Activated naive CD8-positive, alpha-beta T cell treated with anti-CD3 and anti-CD28 coated beads, Interleukin-2, amount 50 U/mL, for 24 hours (primary cell): ENCODE results near the gene CCDC28A.

Experiments used
- ATAC-seq: fragments of 150-1000 bp; cut with Tn5 transposase; one replicate; pipeline ENCODE4 v1.10.0; 2021
- DNase-seq: peaks from one replicate; pipeline ENCODE4 v3.0.0; 2021
- H3K27ac Mint-ChIP-seq: one replicate; pipeline ENCODE4 v1.8.0; 2021; ENCODE audit warnings: mild to moderate bottlenecking, mixed read lengths
- H3K27me3 Mint-ChIP-seq: one replicate; pipeline ENCODE4 v1.8.0; 2021; ENCODE audit warnings: mixed read lengths
- H3K36me3 Mint-ChIP-seq: one replicate; pipeline ENCODE4 v1.8.0; 2021; ENCODE audit warnings: low read depth, mixed read lengths
- H3K4me1 Mint-ChIP-seq: one replicate; pipeline ENCODE4 v1.8.0; 2021; ENCODE audit warnings: mixed read lengths
- H3K4me3 Mint-ChIP-seq: one replicate; pipeline ENCODE4 v1.8.0; 2021; ENCODE audit warnings: mild to moderate bottlenecking, moderate library complexity, mixed read lengths
- H3K9me3 Mint-ChIP-seq: one replicate; pipeline ENCODE4 v1.8.0; 2021; ENCODE audit warnings: mixed read lengths

The CCDC28A gene

GRCh38 chr6:138774370-138774769, 801 bp downstream of the CCDC28A start:
- peak overlapping the region; percentile 99 for H3K27ac Mint-ChIP-seq
- H3K4me3 Mint-ChIP-seq = peak overlapping the region; percentile 97
- peaks cover 4% of the 10 kb centered on the region for H3K36me3 Mint-ChIP-seq
- no peaks in the 10 kb centered on the region for H3K27me3 Mint-ChIP-seq
- peaks cover 32% of the 10 kb centered on the region for H3K4me1 Mint-ChIP-seq
- DNase-seq (no peak), ATAC-seq (no peak)
- no peaks in the 10 kb centered on the region for H3K9me3 Mint-ChIP-seq

DNA sequence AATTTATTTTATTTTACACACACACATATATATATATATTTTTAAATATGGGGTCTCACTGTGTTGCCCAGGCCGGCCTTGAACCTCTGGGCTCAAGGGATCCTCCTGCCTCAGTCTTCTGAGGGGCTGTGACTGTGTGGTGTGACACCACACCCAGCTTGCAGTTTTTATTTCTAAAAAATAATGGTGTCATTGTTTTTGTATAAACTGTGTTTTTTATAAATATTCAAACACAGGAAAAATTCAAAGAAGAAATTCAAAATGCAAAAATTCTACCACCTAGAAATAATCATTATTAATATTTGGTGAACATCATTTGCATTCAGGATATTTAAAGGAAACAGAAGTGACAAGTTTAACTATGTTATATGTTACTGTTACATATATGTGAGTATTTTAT, 3.1 kb downstream of the CCDC28A start:
- Mint-ChIP-seq H3K27me3 (no peaks in the 10 kb centered on the region), H3K27ac (no peak overlapping the region), H3K9me3 (no peaks in the 10 kb centered on the region), H3K4me1 (peaks cover 27% of the 10 kb centered on the region), H3K36me3 (peaks cover 6% of the 10 kb centered on the region), H3K4me3 (no peak overlapping the region)
- ATAC-seq = no peak
- DNase-seq = no peak

GRCh38 chr6:138778331-138778730, 4.8 kb downstream of the CCDC28A start:
- no peaks in the 10 kb centered on the region for H3K9me3 Mint-ChIP-seq
- H3K27me3 Mint-ChIP-seq = no peaks in the 10 kb centered on the region
- no peak for DNase-seq
- no peak overlapping the region for H3K4me3 Mint-ChIP-seq
- H3K27ac Mint-ChIP-seq = no peak overlapping the region
- peaks cover 10% of the 10 kb centered on the region for H3K36me3 Mint-ChIP-seq
- ATAC-seq = no peak
- peaks cover 13% of the 10 kb centered on the region for H3K4me1 Mint-ChIP-seq

GRCh38 chr6:138782243-138782642, 8.7 kb downstream of the CCDC28A start:
- DNase-seq (no peak), ATAC-seq (no peak)
- Mint-ChIP-seq H3K9me3 (no peaks in the 10 kb centered on the region), H3K4me3 (no peak overlapping the region), H3K27me3 (no peaks in the 10 kb centered on the region), H3K36me3 (peaks cover 9% of the 10 kb centered on the region), H3K4me1 (peaks cover 5% of the 10 kb centered on the region), H3K27ac (peak overlapping the region; percentile 4)

- H3K36me3 Mint-ChIP-seq = peaks cover 10% of the 10 kb centered on the region
- no peaks in the 10 kb centered on the region for H3K27me3 Mint-ChIP-seq
- peaks cover 6% of the 10 kb centered on the region for H3K4me1 Mint-ChIP-seq
- ATAC-seq = no peak
- no peak overlapping the region for H3K27ac Mint-ChIP-seq
- H3K4me3 Mint-ChIP-seq = no peak overlapping the region
- no peak for DNase-seq
- no peaks in the 10 kb centered on the region for H3K9me3 Mint-ChIP-seq
These were observed 11.5 kb downstream of the CCDC28A start for GRCh38 chr6:138785079-138785478.

- Mint-ChIP-seq H3K4me1 (peaks cover 6% of the 10 kb centered on the region), H3K27me3 (no peaks in the 10 kb centered on the region), H3K9me3 (no peaks in the 10 kb centered on the region), H3K4me3 (no peak overlapping the region), H3K27ac (no peak overlapping the region), H3K36me3 (peaks cover 13% of the 10 kb centered on the region)
- ATAC-seq (no peak), DNase-seq (no peak)
These were observed 12.4 kb downstream of the CCDC28A start for GRCh38 chr6:138785980-138786379.

DNA sequence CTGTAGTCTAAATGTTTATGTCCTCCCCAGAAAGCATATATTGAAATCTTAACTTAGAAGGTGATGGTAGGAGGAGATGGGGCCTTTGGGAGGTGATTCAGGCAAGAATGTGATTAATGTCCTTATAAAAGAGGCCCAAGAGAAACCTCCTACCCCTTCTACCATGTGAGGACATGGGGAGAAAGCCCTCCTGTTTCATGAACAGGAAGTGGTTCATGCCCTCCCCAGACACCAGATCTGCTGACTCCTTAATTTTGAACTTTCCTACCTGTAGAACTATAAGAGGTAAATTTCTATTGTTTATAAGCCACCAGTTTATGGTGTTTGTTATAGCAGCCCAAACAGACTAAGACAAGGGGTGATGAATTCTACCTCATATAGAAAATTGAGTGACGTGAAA, 13.6 kb downstream of the CCDC28A start:
- H3K36me3 Mint-ChIP-seq = peaks cover 19% of the 10 kb centered on the region

DNA sequence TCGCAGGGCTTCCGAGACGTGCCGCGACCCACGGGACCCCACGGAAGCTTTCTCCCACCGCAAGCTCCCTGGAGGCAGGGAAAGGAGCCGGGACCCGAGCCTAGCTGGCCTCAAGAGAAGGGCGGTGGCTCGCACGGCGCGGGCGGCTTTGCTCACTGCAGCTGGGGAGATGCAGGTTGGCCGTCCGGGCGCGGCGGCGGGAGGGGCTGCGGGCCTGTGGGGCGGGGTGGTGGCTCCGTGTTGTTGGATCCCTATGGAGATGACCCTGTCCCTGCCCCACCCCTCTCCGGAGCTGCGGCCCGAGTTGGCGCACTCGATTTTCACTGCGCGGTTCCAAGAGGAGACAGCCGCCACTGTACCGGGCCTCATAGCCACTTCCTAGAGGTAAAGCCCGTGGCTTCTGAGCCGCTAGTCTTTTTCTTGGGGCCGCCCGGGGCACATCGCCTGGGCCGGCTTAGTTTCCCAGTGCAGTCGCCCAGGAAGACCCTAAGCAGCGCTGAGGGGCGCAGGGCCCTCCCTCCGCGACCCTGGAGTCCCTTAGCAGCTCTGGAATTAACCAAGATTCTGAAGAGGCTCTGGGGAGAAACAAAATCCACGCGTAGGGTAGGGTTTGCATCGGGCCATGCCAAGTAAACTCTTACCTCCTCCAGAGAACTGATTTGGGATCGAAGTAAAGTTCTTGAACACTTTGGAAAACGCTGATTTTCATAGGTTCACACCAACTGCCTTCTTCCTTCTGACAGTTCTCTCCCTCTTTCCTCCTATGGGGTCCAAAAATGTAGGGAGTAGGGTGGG, 22.4 kb downstream of the CCDC28A start, which contains the start of gene ECT2L:
TSS of gene ECT2L (plus strand) at position 279 of the 795 bp plus-strand sequence. CDS start 17,188 bp downstream, outside the sequence.
- no peak within 1 kb of the TSS for H3K4me3 Mint-ChIP-seq
- DNase-seq (no peak), ATAC-seq (peak; percentile 43)
- peaks cover 11% of the 10 kb centered on the region for H3K4me1 Mint-ChIP-seq
- no peak within 1 kb of the TSS for H3K27ac Mint-ChIP-seq
- peaks cover 17% of the 10 kb centered on the region for H3K36me3 Mint-ChIP-seq
- peaks cover 18% of the 10 kb centered on the region for H3K27me3 Mint-ChIP-seq
- H3K9me3 Mint-ChIP-seq = no peaks in the 10 kb centered on the region

More for the DNA sequence above, 13.6 kb downstream of the CCDC28A start:
- DNase-seq (no peak), ATAC-seq (no peak)
- Mint-ChIP-seq H3K9me3 (no peaks in the 10 kb centered on the region), H3K4me3 (no peak overlapping the region), H3K4me1 (peaks cover 6% of the 10 kb centered on the region), H3K27ac (peak overlapping the region; percentile 39), H3K27me3 (no peaks in the 10 kb centered on the region)

GRCh38 chr6:138796771-138797170, 23.2 kb downstream of the CCDC28A start:
- Mint-ChIP-seq H3K36me3 (peaks cover 12% of the 10 kb centered on the region), H3K27ac (no peak overlapping the region), H3K4me3 (no peak overlapping the region), H3K4me1 (peaks cover 11% of the 10 kb centered on the region), H3K9me3 (no peaks in the 10 kb centered on the region), H3K27me3 (peaks cover 18% of the 10 kb centered on the region)
- DNase-seq (no peak), ATAC-seq (no peak)

- Mint-ChIP-seq H3K27me3 (peaks cover 18% of the 10 kb centered on the region), H3K4me3 (no peak overlapping the region), H3K27ac (no peak overlapping the region), H3K36me3 (peaks cover 4% of the 10 kb centered on the region), H3K4me1 (peaks cover 11% of the 10 kb centered on the region), H3K9me3 (no peaks in the 10 kb centered on the region)
- DNase-seq (no peak), ATAC-seq (no peak)
These were observed 24.4 kb downstream of the CCDC28A start for GRCh38 chr6:138797806-138798446.

DNA sequence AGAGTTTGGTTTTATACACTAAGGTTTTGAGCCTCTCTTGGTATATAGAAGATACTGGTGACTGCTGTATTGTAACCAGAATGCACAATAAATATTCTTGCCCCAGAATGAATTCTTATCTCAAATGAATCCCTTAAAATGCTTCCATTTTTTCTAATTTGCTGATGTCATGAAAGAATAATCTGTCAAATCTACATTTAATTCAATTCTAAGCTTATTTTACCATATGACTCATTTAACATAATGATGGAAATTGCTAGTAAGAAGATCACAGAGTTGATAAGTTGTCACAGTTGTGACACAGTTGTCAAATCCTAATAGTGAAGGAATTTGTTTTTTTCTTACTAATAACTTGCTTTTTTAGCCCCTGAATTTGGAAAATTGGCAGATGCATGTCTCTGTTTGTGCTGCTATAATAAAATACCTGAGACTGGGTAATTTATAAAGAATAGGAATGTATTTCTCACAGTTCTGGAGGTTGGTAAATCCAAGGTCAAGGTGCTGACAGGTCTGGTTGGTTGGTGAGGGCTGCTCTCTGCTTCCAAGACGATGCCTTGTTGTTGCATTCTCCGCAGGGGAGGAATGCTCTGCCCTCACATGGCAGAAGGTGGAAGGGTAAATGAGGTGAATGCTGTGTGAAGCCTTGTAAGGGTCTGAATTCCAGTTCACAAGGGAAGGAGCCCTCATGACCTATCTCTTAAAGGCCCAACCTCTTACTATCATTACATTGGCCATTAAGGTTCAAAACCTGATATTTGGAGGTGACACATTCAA, 27.0 kb downstream of the CCDC28A start:
- Mint-ChIP-seq H3K27me3 (peaks cover 10% of the 10 kb centered on the region), H3K4me1 (peaks cover 11% of the 10 kb centered on the region), H3K27ac (peak overlapping the region; percentile 33), H3K9me3 (no peaks in the 10 kb centered on the region), H3K36me3 (no peaks in the 10 kb centered on the region), H3K4me3 (no peak overlapping the region)
- ATAC-seq (no peak), DNase-seq (no peak)

DNA sequence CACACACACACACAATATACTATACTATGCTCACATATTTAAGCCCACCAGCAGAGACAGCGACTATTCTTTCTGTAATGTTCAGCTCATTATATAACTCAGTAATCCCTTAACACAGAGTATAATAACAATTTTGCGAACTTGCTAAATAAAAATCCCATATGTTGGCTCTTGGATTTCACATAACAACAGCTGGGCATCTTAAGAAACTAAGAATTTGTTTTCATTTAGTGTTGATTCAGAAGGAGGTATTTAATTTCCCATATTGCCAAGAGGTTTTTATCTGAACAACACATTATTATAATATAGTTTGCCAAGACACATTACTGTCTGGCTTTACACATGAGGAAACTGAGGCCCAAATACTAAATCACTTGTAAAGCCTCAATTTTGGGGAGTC, 29.8 kb downstream of the CCDC28A start:
- Mint-ChIP-seq H3K36me3 (no peaks in the 10 kb centered on the region), H3K4me3 (no peak overlapping the region), H3K9me3 (no peaks in the 10 kb centered on the region), H3K4me1 (peaks cover 11% of the 10 kb centered on the region), H3K27me3 (peaks cover 2% of the 10 kb centered on the region), H3K27ac (no peak overlapping the region)
- DNase-seq (no peak), ATAC-seq (no peak)

- no peak overlapping the region for H3K27ac Mint-ChIP-seq
These were observed 30.3 kb downstream of the CCDC28A start for GRCh38 chr6:138803861-138804260.

DNA sequence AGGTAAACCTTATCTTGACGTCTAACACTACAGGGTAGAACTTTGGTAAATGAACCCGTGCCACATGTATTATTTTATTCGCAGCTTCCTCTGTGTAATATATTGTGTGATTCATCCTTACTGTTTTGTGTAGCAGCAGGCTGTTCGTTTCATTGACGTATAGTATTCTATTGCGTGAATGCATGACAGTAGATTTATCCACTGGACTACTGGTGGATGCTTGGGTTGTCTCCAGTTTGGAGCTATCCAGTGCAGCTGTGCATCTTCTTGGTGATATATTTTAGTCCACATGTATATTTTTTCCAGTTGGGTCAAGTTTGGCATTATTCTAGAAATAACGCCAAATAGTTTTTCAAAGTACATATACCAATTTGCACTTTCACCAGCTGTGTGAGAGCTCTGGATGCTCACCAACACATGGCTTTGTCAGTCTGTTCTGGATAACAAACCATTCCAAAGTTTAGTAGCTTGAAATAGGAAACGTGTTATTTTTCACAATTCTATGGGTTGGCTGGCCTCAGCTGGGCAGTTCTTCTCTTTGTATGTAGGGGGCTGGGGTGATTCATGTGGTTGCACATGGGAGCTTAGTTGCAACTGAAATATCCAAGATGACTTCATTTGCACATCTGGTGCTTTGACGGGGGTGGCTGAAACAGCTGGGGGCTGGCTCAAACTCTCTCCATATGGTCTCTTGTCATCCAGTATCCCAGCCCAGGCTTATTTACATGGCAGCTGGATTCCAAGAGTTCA, 31.6 kb downstream of the CCDC28A start:
- Mint-ChIP-seq H3K36me3 (no peaks in the 10 kb centered on the region), H3K9me3 (no peaks in the 10 kb centered on the region), H3K4me3 (no peak overlapping the region), H3K27me3 (peaks cover 2% of the 10 kb centered on the region), H3K27ac (no peak overlapping the region), H3K4me1 (peaks cover 6% of the 10 kb centered on the region)
- ATAC-seq (no peak), DNase-seq (no peak)

More at GRCh38 chr6:138803861-138804260, 30.3 kb downstream of the CCDC28A start:
- ATAC-seq = no peak
- Mint-ChIP-seq H3K9me3 (no peaks in the 10 kb centered on the region), H3K4me3 (no peak overlapping the region), H3K36me3 (no peaks in the 10 kb centered on the region), H3K4me1 (peaks cover 11% of the 10 kb centered on the region), H3K27me3 (peaks cover 2% of the 10 kb centered on the region)
- DNase-seq = no peak
